ENCODE measurements around the gene CLDN19.

CLDN19 gene

DNA sequence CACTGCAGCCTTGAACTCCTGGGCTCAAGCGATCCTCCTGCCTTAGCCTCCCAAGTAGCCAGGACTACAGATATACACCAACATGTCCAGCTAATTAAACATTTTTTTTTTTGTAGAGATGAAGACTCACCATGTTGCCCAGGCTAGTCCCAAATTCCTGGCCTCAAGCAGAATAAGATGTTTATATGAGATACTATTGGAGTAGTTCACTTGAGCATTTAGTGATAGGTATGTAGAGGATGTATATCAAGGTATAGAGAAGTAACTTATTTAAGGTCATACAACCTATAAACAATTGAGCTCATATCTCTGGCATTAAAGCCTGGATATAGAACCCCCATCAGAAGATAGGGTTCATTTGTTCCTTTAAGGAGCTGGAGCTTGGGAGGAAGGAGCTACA lies 40.1 kb upstream of the CLDN19 start:
- TF ChIP-seq, protein P1, sequence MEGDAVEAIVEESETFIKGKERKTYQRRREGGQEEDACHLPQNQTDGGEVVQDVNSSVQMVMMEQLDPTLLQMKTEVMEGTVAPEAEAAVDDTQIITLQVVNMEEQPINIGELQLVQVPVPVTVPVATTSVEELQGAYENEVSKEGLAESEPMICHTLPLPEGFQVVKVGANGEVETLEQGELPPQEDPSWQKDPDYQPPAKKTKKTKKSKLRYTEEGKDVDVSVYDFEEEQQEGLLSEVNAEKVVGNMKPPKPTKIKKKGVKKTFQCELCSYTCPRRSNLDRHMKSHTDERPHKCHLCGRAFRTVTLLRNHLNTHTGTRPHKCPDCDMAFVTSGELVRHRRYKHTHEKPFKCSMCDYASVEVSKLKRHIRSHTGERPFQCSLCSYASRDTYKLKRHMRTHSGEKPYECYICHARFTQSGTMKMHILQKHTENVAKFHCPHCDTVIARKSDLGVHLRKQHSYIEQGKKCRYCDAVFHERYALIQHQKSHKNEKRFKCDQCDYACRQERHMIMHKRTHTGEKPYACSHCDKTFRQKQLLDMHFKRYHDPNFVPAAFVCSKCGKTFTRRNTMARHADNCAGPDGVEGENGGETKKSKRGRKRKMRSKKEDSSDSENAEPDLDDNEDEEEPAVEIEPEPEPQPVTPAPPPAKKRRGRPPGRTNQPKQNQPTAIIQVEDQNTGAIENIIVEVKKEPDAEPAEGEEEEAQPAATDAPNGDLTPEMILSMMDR (IDR thresholded peaks at IDR 0.05; ENCODE audit: insufficient read depth, missing control alignments): no peak
- FAIRE-seq: no peak
- no peak for DNase-seq (ENCODE audit: insufficient read length, low spot score)

DNA sequence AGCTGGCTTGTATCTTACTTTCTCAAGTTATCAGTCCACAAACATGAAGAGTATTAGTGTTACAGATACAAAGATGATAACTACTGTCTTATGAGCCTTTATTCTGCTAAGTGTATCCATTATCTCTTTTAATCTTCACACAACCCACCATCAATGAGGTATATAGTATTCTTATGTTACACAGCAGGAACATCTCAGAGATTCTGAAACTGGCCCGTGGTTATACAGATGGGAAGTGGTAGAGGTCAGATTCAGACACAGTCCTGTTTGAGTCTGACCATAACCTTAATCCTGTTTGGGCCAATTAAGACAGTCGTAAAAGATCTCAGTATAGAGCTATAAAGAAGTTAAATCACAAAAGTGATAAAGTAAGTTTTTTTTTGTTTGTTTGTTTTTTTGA lies 39.7 kb upstream of the CLDN19 start:
- DNase-seq (ENCODE audit: insufficient read length, low spot score): no peak
- FAIRE-seq: no peak
- TF ChIP-seq, protein P1 (IDR thresholded peaks at IDR 0.05; ENCODE audit: insufficient read depth, missing control alignments): no peak

DNA sequence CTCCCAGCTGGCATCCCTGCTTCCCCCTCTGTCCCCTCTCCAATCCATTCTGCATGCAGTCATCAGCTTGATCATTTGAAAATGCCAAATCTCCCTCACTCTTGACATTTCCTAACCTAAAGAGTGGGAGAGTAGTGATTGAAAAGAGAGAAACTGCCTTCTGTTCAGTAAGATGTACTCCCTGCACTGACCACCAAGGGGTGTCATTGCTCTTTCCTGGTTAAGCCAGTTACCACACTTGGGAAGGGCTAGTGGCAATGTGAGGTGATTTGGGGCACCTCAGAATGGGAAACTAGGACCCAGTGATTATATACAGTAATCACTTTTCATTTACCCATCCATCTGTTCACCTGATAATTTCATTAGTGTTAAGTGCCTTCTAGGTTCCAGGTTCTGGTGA lies 37.8 kb upstream of the CLDN19 start:
- TF ChIP-seq, protein P1 (IDR thresholded peaks at IDR 0.05; ENCODE audit: insufficient read depth, missing control alignments): peak; percentile 95
- DNase-seq (ENCODE audit: insufficient read length, low spot score) (peak; percentile 70), FAIRE-seq (peak; percentile 29)

DNA sequence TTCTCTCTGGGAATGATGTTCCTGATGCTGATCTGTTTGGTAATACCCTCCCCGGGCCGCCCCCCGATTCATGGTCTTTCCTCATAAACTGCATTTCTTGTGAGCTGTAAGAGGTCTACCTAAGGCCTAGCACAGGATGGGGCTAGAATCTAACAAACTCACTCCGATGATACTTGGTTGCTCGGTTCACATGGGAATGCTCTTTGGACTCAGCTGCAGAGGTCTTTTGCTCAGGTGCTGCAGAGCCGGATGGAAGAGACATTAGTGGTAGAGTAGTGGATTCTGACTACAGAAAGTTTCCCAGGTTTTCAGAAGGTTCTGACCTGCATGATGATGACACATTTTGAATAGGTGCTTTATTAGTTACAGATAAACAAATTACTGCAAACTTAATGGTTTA lies 36.5 kb upstream of the CLDN19 start:
- FAIRE-seq: no peak
- no peak for DNase-seq (ENCODE audit: insufficient read length, low spot score)
- TF ChIP-seq, protein P1 (IDR thresholded peaks at IDR 0.05; ENCODE audit: insufficient read depth, missing control alignments): no peak

DNA sequence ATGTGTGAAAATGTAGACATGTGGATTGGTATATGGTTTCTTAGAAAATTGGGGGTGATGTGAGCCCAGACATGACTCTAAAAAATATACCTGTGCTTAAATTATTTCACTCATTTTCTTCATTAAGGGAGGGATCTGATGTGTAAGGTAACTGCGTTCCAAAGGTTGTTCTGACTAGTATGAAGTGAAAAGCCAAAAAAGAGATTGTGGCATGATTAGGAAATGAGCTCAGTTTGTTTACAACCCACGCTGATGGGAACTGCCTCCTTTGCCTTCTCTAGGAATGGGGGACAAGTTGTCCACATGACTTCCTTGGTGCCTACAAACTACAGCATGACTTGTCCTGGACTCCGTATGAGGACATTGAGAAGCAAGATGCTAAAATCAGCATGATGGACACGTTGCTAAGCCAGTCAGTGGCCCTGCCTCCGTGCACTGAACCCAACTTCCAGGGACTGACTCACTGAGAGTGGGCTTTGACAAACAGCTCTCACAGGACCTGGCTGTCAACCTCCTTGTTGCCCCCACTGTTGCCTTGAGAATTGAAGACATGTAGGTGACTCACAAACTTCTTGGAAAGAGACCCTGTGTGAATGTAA lies 35.0 kb upstream of the CLDN19 start:
- DNase-seq (ENCODE audit: insufficient read length, low spot score) (no peak), FAIRE-seq (no peak)
- TF ChIP-seq, protein P1 (IDR thresholded peaks at IDR 0.05; ENCODE audit: insufficient read depth, missing control alignments): no peak

DNA sequence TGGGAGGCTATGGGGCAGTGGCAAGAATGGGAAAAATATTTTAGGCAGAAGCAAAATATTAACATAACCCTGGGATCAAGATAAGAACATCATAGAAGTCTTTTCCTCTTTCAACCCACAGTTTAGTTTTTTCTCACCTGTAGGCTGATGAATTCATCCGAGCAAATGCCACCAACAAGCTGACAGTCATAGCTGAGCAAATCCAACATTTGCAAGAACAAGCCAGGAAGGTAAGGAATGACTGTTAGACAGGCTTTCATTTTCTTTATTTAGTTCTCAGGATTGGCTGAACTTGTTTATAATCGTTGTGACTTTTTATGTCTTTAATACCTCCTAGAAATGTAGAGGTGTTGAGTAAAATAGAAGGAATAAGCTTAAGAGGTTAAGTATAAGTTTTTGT lies 33.4 kb upstream of the CLDN19 start:
- TF ChIP-seq, protein P1 (IDR thresholded peaks at IDR 0.05; ENCODE audit: insufficient read depth, missing control alignments): no peak
- FAIRE-seq (no peak), DNase-seq (ENCODE audit: insufficient read length, low spot score) (no peak)

DNA sequence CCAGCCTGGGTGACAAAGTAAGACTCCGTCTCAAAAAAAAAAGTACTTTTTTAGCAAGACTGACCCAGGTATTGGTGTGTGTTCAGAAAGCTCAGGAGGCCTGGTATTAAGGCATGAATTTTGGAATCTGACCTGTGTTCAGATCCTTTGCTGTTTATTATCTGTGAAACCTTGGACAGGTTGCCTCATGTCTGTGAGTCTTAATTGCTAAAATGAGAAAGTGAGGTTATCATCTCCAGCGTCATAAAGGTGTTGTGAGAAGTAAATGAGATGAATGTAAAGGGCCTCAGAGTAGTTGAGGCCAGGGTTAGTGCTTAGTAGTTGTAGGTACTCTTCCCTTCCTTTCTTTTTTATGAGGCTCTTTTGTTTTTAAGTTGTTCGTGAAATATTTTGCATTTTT lies 29.8 kb upstream of the CLDN19 start:
- DNase-seq (ENCODE audit: insufficient read length, low spot score) (no peak), FAIRE-seq (no peak)
- TF ChIP-seq, protein P1 (IDR thresholded peaks at IDR 0.05; ENCODE audit: insufficient read depth, missing control alignments): no peak
